ENCODE results near the gene CERK.

DNA sequence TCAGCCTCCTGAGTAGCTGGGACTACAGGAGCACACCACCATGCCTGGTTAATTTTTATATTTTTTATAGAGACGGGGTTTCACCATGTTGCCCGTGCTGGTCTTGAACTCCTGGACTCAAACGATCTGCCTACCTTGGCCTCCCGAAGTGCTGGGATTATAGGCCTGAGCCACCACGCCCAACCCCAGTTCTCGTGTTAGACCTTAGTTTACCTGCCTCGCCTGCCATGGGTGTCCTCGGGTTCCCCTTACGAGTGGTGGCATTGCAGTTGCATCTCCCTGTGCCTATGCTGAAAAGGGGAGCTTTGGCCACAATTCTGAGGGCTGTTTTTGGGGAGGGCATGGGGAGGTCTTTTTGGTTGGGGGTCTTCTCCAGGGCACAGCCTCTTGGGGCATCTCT is 43.2 kb upstream of the CERK start:
- no peak for TF ChIP-seq CTCF (conservative IDR thresholded peaks at IDR 0.05)
- no peak for TF ChIP-seq EZH2 (IDR thresholded peaks at IDR 0.05; ENCODE audit: low read depth)

Data from PC-9 (cell line).